HG02759 (cell line): Measurements from ENCODE around the gene RTL10.

Experiments
- ATAC-seq: cut with Tn5 transposase; IDR thresholded peaks from one replicate; pipeline ENCODE4 v1.9.1; 2021; ENCODE audit warnings: mild to moderate bottlenecking, moderate library complexity; ENCODE audit not compliant: unreplicated experiment

RTL10 gene

GRCh38 chr22:19825904-19826618 is 28.6 kb downstream of the RTL10 start:
- ATAC-seq = no peak

GRCh38 chr22:19824926-19825339 is 29.7 kb downstream of the RTL10 start:
- no peak for ATAC-seq

- no peak for ATAC-seq
Observed at GRCh38 chr22:19824212-19824925, 30.3 kb downstream of the RTL10 start.

DNA sequence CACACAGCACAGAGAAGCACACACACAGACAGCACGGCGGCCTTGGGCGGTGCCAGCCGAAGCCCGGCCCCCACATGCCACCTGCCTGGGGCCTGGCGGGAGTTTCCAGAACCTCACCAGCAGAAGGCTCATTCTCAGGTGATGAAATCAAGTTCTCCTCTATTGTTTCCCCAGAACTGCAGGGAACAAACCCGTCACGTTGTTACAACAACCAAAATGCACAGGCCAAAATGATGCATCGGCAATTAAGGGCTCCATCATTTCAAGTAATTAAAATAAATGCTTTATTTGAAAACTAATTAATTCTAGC is 30.8 kb downstream of the RTL10 start:
- ATAC-seq = no peak

- ATAC-seq = no peak
Observed at GRCh38 chr22:19823191-19823901, 31.3 kb downstream of the RTL10 start.

DNA sequence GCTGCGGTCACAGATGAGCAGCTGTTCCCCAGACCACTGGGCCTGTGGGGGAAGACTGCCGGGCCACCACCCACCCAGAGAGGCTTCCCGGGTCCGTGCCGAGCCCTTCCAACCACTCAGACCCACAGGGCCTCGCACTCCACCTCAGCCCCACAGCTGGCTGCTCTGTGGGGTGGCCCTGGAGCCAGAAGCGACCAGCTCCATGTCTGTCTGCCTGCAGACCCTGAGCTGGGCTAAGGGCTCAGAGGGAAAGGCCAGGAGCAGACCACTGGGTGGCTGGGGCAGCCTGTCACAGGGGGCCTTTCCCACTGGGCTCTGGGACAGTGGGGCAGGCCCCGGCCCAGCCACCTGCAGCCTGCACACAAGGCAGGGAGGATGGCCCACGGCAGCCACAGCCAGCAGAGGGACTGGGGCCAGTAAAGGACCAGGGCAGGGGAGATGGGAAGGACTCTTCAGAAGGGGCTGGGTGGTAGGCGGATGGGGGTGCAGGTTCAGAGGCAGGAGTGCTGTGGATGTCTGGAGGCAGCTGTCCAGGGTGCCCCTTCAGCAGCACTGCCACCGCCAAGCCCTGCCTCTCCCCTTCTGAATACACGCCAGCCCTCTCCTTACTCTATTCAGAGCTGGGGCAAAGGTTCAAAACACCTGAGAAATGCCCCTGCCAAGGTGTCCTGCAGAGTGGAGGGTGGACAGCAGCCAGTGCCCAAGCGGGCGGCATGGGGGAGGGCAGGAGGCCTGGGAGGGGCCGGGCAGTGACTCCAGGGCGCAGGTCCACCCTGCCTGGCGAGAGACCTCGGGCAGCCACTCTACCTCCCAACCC is 32.2 kb downstream of the RTL10 start:
- no peak for ATAC-seq

- ATAC-seq = no peak
Observed at GRCh38 chr22:19821523-19822300, 33.0 kb downstream of the RTL10 start.

DNA sequence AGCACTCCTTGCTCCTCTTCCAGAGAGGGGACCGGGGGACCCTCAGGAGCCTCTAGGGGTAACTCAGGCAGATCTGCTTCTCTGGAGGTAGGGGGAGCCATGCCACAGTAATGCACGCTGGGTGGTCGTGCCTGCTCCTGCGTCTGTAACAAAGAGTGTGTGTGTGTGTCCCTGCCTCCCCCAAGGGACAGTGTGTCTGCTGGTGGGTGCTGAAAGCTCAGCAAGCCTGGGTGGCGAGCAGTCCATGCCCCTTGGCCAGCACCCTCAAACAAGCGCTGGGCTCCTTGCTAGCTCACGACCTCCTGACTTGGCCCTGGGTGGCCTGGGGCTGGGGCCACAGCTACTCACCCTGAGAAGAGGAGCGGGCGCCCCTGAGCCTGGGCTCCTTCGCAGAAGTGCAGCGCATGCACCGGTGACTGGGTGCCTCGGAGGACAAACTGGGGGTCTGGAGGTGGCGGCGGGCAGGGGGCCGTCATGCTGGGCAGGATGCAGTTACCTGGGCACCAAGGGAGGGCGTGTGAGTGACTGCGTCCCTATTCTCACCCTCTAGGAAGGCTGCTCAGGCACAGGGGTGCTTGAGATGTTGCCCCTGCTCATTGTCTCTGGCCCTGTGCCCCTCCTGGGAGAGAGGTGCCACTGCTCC is 33.7 kb downstream of the RTL10 start:
- no peak for ATAC-seq

GRCh38 chr22:19819911-19820879 is 34.5 kb downstream of the RTL10 start:
- ATAC-seq = no peak

GRCh38 chr22:19819208-19819910 is 35.3 kb downstream of the RTL10 start:
- no peak for ATAC-seq

GRCh38 chr22:19818324-19819207 is 36.1 kb downstream of the RTL10 start:
- ATAC-seq = no peak

GRCh38 chr22:19816372-19817119 is 38.1 kb downstream of the RTL10 start:
- no peak for ATAC-seq

- no peak for ATAC-seq
Observed at GRCh38 chr22:19815823-19816290, 38.8 kb downstream of the RTL10 start.

- ATAC-seq = no peak
Observed at GRCh38 chr22:19815093-19815822, 39.4 kb downstream of the RTL10 start.

- no peak for ATAC-seq
Observed at GRCh38 chr22:19814428-19814827, 40.2 kb downstream of the RTL10 start.

DNA sequence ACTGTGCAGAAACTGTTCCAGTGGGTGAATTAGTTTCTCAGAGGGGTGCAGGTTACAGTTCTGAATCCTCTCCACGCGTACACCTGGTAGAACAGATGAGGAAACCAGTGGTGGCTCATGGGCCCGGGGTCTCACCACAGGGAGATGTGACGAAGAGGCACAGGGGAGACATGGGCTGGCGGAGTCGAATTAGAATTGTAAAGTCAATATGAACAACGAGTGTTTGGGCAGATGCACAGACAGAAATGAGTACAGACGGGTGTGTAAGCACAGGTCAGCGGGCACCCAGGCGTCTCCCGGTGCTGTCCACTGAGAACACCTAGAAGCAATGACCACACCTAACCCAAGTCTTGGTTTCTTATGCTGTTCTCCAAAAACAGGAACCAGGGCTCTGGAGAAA is 41.8 kb downstream of the RTL10 start:
- ATAC-seq = no peak
